NCI-H1417 (cell line): ENCODE results near the gene ARHGAP8.
"Not testable (repeated sequence)": the region's sequence is repeated elsewhere in the genome, so short reads cannot be mapped to it uniquely, and the experiment has no call there.

Experiments used
- DNase-seq, 3 experiments: peaks; one replicate each; lab custom pipeline; 2025; lab: John Stamatoyannopoulos, UW

ARHGAP8 gene

DNA sequence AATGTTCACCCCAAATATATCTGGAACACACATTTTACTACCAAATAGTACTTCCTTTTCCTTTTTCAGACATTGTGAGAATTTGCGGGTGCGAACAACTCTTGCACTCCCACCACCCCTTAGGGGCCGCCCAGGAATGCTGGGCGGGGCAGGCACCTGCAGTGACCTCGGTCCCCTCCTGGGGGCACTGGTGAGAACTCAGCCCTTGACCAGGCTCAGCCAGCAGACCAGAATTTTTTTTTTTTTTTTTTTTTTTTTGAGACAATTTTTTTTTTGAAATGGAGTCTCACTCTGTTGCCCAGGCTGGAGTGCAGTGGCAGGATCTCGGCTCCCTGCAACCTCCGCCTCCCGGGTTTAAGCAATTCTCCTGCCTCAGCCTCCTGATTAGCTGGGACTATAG lies 75.8 kb downstream of the ARHGAP8 start:
- DNase-seq: no peak

DNA sequence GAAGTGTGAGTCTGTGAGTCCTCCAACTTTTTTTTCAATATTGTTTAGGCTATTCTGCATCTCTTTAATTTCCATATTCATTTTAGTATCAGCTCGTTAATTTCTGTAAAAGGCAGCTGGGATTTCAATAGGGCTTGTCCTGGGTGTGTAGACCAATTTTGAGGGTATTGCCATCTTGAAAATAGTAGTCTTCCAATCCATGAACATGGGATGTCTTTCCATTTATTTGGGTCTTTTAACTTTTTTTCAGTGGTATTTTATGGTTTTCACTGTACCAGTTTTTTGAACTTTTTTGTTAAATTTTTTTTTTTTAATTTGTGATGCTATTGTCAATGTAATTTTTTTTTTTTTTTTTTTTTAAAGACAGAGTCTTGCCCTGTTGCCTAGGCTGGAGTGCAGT lies 79.5 kb downstream of the ARHGAP8 start:
- no peak for DNase-seq

DNA sequence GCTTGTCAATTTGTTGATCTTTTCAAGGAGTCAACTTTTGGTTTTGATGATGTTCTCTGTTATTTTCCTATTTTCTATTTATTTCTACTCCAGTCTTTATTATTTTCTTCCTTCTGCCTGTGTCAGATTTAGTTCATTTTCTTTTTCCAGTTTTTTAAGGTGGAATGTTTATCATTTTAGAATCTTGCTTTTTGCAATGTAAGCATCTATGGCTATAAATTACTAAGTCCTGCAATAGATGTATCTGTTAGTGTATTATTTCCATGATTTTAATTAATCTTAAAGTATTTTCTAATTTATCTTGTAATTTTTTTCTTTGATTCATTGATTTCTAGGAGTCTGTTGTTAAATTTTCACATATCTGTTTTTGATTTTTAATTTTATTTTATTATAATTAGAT lies 81.7 kb downstream of the ARHGAP8 start:
- DNase-seq: no peak

DNA sequence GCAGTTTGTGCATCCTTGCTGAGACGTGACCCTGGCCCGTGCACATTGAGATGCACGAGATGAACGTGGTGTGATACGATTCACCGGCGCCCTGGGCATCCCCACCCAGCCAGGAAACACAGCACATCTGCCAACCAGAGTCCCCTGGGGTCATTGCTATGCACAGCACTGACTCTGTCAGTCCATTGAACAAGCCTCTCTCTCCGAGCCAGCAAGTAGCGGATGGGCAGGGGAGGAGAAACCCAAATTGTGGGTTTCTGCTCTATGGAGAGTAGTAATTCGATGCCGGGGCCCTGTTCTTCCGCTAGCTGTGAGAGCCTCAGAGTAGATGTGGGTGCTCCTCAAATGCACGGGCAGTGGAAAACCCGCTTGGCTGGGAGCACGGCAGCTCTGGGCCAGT lies 85.1 kb downstream of the ARHGAP8 start:
- DNase-seq: no peak

- no peak for DNase-seq
Measured at GRCh38 chr22:44838316-44839016, 86.1 kb downstream of the ARHGAP8 start.

GRCh38 chr22:44839061-44839460 lies 86.7 kb downstream of the ARHGAP8 start:
- no peak for DNase-seq

- DNase-seq: no peak
Measured at GRCh38 chr22:44839721-44840120, 87.3 kb downstream of the ARHGAP8 start.

DNA sequence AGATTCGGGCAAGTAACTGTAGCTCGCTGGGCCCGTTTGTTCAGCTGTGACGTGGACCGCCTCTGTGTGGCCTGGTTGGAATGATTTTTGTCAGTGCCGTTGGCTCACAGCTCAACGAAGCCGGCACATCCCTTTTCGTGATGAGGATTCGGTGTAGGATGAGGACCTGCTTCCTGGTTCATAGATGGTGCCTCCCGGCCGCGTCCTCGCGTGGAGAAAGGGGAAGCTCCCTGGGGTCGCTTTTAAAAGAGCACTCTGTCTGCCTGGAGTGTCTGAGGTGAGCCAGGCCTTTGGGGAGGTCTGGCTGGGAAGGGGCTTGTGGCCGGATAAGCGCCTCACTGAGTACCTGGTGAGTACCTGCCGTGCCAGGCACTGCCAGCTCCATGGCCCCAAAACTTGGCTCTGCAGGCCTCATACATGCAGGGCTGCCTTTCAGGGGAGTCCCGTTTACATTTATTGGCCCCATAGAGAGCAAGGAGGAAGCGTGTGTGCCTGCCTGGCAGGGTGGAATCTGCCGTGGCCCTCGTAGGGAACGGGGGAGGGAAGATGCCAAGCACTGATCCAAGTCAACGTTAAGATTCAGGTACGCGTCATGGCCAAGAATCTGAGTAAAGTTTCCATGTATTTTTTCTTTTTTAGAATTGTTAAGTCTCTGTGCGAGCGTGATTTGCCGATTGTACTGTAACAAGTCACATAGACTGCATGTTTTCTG lies 88.4 kb downstream of the ARHGAP8 start:
- DNase-seq: no peak

- DNase-seq: no peak
Measured at GRCh38 chr22:44842417-44842816, 90.0 kb downstream of the ARHGAP8 start.

- DNase-seq: no peak
Measured at GRCh38 chr22:44845191-44845590, 92.8 kb downstream of the ARHGAP8 start.

DNA sequence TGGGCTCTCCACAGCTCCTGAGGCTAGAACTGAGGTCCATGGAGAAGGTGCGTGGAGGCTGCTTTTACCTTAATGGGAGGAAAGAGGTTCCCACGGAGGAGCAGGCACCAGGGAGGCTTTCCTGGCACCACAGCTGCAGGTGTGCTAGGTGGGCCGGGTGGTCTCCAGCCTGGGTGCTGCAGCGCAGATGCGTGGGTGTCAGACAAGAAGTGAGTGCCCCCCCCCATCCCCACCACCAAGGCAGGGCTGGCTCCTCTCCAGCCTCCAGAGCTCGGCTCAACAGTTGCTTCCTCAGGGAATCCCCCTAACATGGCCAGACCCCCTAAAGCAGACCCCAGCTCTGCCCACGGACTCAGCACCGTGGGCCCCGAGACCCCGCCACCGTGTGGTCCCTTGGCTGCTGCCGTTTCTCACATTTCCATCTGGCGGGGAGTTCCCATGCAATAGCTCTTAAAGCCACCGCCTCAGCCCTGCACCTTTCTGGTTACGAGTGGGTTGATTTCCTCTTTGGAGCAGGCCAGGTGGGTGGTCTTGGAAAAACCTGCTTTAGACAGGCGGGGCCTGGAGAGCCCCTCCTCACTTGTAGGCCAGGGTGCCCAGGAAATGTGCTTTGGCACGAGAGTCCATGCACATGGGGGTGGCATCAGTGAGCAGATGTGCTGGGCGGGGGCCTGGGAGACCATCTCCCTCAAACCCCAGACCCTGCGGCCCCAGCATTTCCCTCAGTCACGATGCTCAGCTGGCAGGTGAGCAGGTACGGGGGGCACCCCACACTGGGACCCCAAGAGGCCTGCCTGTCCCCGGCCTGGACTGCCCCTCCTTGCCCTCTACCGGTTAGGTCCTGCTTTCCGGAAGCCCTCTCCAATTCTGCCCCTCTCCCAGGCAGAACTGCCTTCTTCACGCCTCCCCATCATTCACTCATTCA lies 93.7 kb downstream of the ARHGAP8 start:
- no peak for DNase-seq

GRCh38 chr22:44846726-44847275 lies 94.4 kb downstream of the ARHGAP8 start:
- DNase-seq: no peak

DNA sequence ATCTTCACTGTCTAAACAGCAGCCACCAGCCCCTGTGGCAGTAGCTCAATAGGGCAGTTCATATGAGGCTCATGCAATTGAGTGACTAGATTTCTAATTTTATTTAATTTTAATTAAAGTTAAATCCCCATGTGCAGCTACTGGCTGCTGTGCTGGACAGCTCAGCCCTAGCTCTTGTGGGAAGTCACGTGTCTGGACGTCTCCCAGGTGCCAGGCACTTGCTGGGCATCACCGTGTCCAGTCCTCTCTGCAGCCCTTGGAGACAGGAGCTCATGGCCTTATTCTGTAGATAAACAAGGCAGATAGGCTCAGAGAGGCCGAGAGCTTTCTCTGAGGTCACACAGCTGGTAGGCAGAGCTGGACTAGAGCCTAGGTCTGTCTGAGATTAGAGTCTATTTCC lies 95.0 kb downstream of the ARHGAP8 start:
- no peak for DNase-seq

- DNase-seq: no peak
Measured at GRCh38 chr22:44847892-44848291, 95.5 kb downstream of the ARHGAP8 start.

DNA sequence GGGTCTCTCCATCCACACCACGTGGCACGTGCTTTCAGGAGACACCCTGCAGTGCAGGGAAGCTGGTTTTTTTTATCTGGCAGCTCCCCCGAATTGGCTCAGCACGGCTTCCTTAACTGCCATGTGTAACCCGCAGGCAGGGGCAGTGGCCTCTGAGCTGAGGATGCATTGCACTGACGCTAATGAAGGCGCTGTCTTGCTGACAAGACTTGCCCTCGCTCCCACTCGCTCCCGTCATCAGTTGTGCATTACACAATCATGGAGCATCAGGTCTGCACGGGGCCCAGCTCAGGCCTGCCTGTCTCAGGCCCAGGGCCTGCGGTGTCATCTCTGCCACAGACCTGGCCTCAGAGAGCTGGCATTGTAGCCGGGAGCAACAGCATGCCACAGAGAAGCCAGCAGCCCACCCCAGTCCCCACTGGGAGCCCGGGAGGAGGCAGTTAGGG lies 95.9 kb downstream of the ARHGAP8 start:
- DNase-seq: no peak

DNA sequence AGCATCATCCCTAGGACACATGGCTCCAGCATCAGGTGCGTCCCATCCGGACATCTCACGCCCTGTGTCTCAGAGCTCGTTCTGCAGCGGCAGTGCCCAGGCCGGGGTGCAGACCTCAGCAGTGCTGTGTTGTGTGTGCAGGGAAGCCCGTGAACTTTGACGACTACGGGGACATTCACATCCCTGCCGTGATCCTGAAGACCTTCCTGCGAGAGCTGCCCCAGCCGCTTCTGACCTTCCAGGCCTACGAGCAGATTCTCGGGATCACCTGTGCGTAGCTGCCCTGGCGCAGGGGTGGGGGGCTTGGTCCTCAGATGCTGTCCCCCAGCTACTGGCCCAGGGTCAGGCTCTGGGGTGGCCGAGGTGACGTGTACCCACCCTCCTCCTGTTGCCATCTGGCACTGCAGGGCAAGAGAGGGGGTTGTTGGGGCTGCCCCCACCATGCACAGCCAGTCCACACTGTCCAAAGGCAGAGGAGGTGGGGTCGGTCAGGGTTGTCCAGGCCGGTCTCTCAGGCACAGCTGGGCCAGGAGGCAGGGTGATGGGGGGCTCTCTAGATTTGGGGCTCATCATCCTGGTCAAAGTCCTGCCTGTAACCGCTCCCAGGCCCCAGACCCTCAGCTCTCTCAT lies 96.5 kb downstream of the ARHGAP8 start:
- no peak for DNase-seq

GRCh38 chr22:44850946-44851345 lies 98.6 kb downstream of the ARHGAP8 start:
- no peak for DNase-seq

DNA sequence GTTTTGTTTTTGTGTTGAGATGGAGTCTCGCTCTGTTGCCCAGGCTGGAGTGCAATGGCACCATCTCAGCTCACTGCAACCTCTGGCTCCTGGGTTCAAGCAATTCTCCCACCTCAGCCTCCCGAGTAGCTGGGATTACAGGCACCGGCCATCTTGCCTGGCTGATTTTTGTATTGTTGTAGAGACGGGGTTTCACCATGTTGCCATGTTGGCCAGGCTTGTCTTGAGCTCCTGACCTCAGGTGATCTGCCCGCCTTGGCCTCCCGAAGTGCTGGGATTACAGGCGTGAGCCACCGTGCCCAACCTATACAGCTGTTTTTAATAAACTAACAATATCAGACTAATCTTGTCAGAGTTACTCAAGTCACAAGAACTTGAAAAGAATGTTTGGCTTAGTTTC lies 102.3 kb downstream of the ARHGAP8 start:
- not testable (repeated sequence) for DNase-seq

- no peak for DNase-seq
Measured at GRCh38 chr22:44855855-44856254, 103.5 kb downstream of the ARHGAP8 start.

GRCh38 chr22:44858819-44859218 lies 106.4 kb downstream of the ARHGAP8 start:
- not testable (repeated sequence) for DNase-seq

DNA sequence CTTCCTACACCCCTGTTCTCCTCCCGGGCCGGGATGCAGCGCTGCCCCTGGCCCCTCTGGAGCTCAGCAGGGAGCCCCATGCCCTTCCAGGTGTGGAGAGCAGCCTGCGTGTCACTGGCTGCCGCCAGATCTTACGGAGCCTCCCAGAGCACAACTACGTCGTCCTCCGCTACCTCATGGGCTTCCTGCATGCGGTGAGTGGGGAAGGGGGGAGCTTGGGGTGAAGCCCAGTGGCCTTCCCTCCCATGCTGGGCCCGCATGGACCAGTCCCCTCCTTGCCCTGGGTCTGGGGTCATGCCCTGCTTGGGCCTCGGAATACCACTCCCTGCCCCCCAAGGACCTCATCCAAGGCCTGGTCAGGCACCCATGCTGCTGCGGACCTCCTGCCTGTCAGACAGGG lies 107.3 kb downstream of the ARHGAP8 start:
- no peak for DNase-seq

GRCh38 chr22:44860311-44860710 lies 107.9 kb downstream of the ARHGAP8 start:
- no peak for DNase-seq
